ENCODE results near the gene INHBB. TPM values are rescaled to one million over a fixed set of nuclear protein-coding genes. Genes with fewer than 3 reads are reported as not detected.

INHBB gene
- total RNA-seq, 1 donor from 2014 or later: 1.0 TPM

DNA sequence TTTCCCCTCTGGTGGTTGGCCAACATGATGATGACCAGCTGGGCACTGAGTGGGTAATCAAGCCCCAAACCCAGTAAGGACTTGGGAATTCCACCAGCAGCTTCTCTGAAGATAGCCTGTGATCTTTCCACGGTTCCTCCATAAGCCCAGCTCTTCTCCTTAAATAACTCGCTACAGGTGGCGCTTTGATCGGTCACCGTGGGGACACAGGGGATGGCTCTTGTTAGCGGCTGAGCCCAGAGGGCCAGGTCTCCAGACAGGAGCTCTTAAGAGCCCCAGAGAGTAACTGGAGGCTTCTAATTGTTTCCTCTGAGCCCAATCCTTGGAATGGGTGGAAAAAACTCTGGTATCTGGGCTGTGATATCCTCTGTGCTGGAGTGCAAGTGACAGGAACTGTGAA, 13.6 kb upstream of the INHBB start:
- peaks cover 0 to 20% (median 7%) of the 10 kb centered on the region in 3 donors for H3K27me3 ChIP-seq (ENCODE audit: control insufficient read depth in 3 of 3, insufficient read depth in 3 of 3, low read length in 3 of 3)
- H3K9me3 ChIP-seq (ENCODE audit: control insufficient read depth in 3 of 3, low read length in 3 of 3): no peaks in the 10 kb centered on the region
- no peak overlapping the region for H3K27ac ChIP-seq (ENCODE audit: low read depth, low read length)
- H3K4me1 ChIP-seq (ENCODE audit: control insufficient read depth in 3 of 3, insufficient read depth in 3 of 3, low read length in 3 of 3): peaks cover 0 to 10% (median 0%) of the 10 kb centered on the region in 3 donors
- no peak overlapping the region for H3K9ac ChIP-seq (ENCODE audit: low read depth in 1 of 3, low read length in 3 of 3)
- H3K4me3 ChIP-seq (ENCODE audit: low read length in 3 of 3): no peak overlapping the region
- H3K36me3 ChIP-seq (ENCODE audit: control insufficient read depth in 3 of 3, insufficient read depth in 3 of 3, low read length in 3 of 3): no peaks in the 10 kb centered on the region

DNA sequence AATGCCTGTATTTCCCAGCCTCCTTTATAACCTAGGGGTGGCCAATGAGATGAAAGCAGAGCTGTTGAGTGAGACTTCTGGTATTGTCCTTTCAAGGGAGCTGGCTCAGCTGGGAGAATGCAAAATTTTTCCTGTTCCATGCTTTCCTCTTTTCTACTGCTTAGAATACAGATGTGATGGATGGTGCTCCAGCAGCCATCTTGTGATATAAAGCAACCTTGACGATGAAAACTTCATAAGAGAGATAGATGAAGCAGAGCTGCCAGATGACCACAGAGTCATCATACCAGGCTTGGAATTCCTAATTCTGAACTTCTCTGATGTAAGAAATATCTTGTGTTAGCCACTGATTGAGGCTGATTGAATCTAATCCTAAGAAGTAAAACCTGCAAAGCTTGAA, 11.9 kb upstream of the INHBB start:
- no peak overlapping the region for H3K4me3 ChIP-seq (ENCODE audit: low read length in 3 of 3)
- H3K27ac ChIP-seq (ENCODE audit: low read depth, low read length): no peak overlapping the region
- no peaks in the 10 kb centered on the region for H3K9me3 ChIP-seq (ENCODE audit: control insufficient read depth in 3 of 3, low read length in 3 of 3)
- peaks cover 0 to 20% (median 7%) of the 10 kb centered on the region in 3 donors for H3K27me3 ChIP-seq (ENCODE audit: control insufficient read depth in 3 of 3, insufficient read depth in 3 of 3, low read length in 3 of 3)
- peaks cover 0 to 10% (median 0%) of the 10 kb centered on the region in 3 donors for H3K4me1 ChIP-seq (ENCODE audit: control insufficient read depth in 3 of 3, insufficient read depth in 3 of 3, low read length in 3 of 3)
- H3K9ac ChIP-seq (ENCODE audit: low read depth in 1 of 3, low read length in 3 of 3): no peak overlapping the region
- no peaks in the 10 kb centered on the region for H3K36me3 ChIP-seq (ENCODE audit: control insufficient read depth in 3 of 3, insufficient read depth in 3 of 3, low read length in 3 of 3)

DNA sequence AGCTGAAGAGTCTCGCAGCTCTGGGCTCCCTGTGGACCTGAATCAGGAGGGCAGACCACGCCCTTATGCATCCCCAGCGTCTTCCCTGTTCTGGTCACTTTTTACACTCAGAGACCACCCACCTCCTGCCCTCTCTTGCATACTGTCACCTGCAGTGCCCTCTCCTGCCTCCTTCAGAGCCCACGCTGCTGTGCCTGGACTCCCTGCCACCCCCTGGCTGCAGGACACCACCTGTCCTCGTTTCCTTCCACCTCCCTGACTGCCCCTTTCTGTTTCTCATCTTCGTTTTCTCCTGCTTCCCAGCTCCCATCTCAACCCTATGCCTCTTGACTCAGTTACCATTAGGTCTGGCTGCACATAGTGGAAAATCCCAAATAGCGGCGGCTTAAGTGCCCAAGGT, 9.2 kb upstream of the INHBB start:
- H3K9me3 ChIP-seq (ENCODE audit: control insufficient read depth in 3 of 3, low read length in 3 of 3): no peaks in the 10 kb centered on the region
- H3K4me3 ChIP-seq (ENCODE audit: low read length in 3 of 3): no peak overlapping the region
- H3K9ac ChIP-seq (ENCODE audit: low read depth in 1 of 3, low read length in 3 of 3): no peak overlapping the region
- H3K36me3 ChIP-seq (ENCODE audit: control insufficient read depth in 3 of 3, insufficient read depth in 3 of 3, low read length in 3 of 3): no peaks in the 10 kb centered on the region
- H3K27me3 ChIP-seq (ENCODE audit: control insufficient read depth in 3 of 3, insufficient read depth in 3 of 3, low read length in 3 of 3): peaks cover 7 to 29% (median 22%) of the 10 kb centered on the region in 3 donors
- no peak overlapping the region for H3K27ac ChIP-seq (ENCODE audit: low read depth, low read length)
- no peaks in the 10 kb centered on the region for H3K4me1 ChIP-seq (ENCODE audit: control insufficient read depth in 3 of 3, insufficient read depth in 3 of 3, low read length in 3 of 3)

GRCh38 chr2:120338015-120338414, 7.9 kb upstream of the INHBB start:
- Histone ChIP-seq H3K4me1 (ENCODE audit: control insufficient read depth in 3 of 3, insufficient read depth in 3 of 3, low read length in 3 of 3) (peaks cover under 1 to 2% (median 1%) of the 10 kb centered on the region in 3 donors), H3K9ac (ENCODE audit: low read depth in 1 of 3, low read length in 3 of 3) (no peak overlapping the region), H3K27me3 (ENCODE audit: control insufficient read depth in 3 of 3, insufficient read depth in 3 of 3, low read length in 3 of 3) (peaks cover 18 to 41% (median 35%) of the 10 kb centered on the region in 3 donors), H3K27ac (ENCODE audit: low read depth, low read length) (no peak overlapping the region), H3K9me3 (ENCODE audit: control insufficient read depth in 3 of 3, low read length in 3 of 3) (no peaks in the 10 kb centered on the region), H3K4me3 (ENCODE audit: low read length in 3 of 3) (no peak overlapping the region), H3K36me3 (ENCODE audit: control insufficient read depth in 3 of 3, insufficient read depth in 3 of 3, low read length in 3 of 3) (no peaks in the 10 kb centered on the region)

GRCh38 chr2:120341977-120342376, 4.0 kb upstream of the INHBB start:
- H3K36me3 ChIP-seq (ENCODE audit: control insufficient read depth in 3 of 3, insufficient read depth in 3 of 3, low read length in 3 of 3): no peaks in the 10 kb centered on the region
- no peak overlapping the region for H3K9ac ChIP-seq (ENCODE audit: low read depth in 1 of 3, low read length in 3 of 3)
- no peak overlapping the region for H3K27ac ChIP-seq (ENCODE audit: low read depth, low read length)
- no peak overlapping the region for H3K4me3 ChIP-seq (ENCODE audit: low read length in 3 of 3)
- no peaks in the 10 kb centered on the region for H3K9me3 ChIP-seq (ENCODE audit: control insufficient read depth in 3 of 3, low read length in 3 of 3)
- H3K27me3 ChIP-seq (ENCODE audit: control insufficient read depth in 3 of 3, insufficient read depth in 3 of 3, low read length in 3 of 3): peaks cover 38 to 48% (median 42%) of the 10 kb centered on the region in 3 donors
- peaks cover 16 to 20% (median 20%) of the 10 kb centered on the region in 3 donors for H3K4me1 ChIP-seq (ENCODE audit: control insufficient read depth in 3 of 3, insufficient read depth in 3 of 3, low read length in 3 of 3)

GRCh38 chr2:120342446-120342845, 3.5 kb upstream of the INHBB start:
- no peaks in the 10 kb centered on the region for H3K36me3 ChIP-seq (ENCODE audit: control insufficient read depth in 3 of 3, insufficient read depth in 3 of 3, low read length in 3 of 3)
- H3K9ac ChIP-seq (ENCODE audit: low read depth in 1 of 3, low read length in 3 of 3): no peak overlapping the region
- no peaks in the 10 kb centered on the region for H3K9me3 ChIP-seq (ENCODE audit: control insufficient read depth in 3 of 3, low read length in 3 of 3)
- no peak overlapping the region for H3K4me3 ChIP-seq (ENCODE audit: low read length in 3 of 3)
- no peak overlapping the region for H3K27ac ChIP-seq (ENCODE audit: low read depth, low read length)
- H3K4me1 ChIP-seq (ENCODE audit: control insufficient read depth in 3 of 3, insufficient read depth in 3 of 3, low read length in 3 of 3): peaks cover 17 to 22% (median 21%) of the 10 kb centered on the region in 3 donors
- H3K27me3 ChIP-seq (ENCODE audit: control insufficient read depth in 3 of 3, insufficient read depth in 3 of 3, low read length in 3 of 3): peaks cover 39 to 50% (median 42%) of the 10 kb centered on the region in 3 donors

GRCh38 chr2:120343100-120343432, 2.9 kb upstream of the INHBB start:
- H3K4me3 ChIP-seq (ENCODE audit: low read length in 3 of 3): peak overlapping the region; percentile 29 to 48 (median 38)
- no peaks in the 10 kb centered on the region for H3K9me3 ChIP-seq (ENCODE audit: control insufficient read depth in 3 of 3, low read length in 3 of 3)
- H3K9ac ChIP-seq (ENCODE audit: low read depth in 1 of 3, low read length in 3 of 3): peak overlapping the region in 1 of 3 donors; percentile 33
- H3K27ac ChIP-seq (ENCODE audit: low read depth, low read length): no peak overlapping the region
- peaks cover 20 to 22% (median 21%) of the 10 kb centered on the region in 3 donors for H3K4me1 ChIP-seq (ENCODE audit: control insufficient read depth in 3 of 3, insufficient read depth in 3 of 3, low read length in 3 of 3)
- H3K36me3 ChIP-seq (ENCODE audit: control insufficient read depth in 3 of 3, insufficient read depth in 3 of 3, low read length in 3 of 3): no peaks in the 10 kb centered on the region
- peaks cover 39 to 54% (median 42%) of the 10 kb centered on the region in 3 donors for H3K27me3 ChIP-seq (ENCODE audit: control insufficient read depth in 3 of 3, insufficient read depth in 3 of 3, low read length in 3 of 3)

- Histone ChIP-seq H3K4me1 (ENCODE audit: control insufficient read depth in 3 of 3, insufficient read depth in 3 of 3, low read length in 3 of 3) (peaks cover 20 to 22% (median 21%) of the 10 kb centered on the region in 3 donors), H3K36me3 (ENCODE audit: control insufficient read depth in 3 of 3, insufficient read depth in 3 of 3, low read length in 3 of 3) (no peaks in the 10 kb centered on the region), H3K27me3 (ENCODE audit: control insufficient read depth in 3 of 3, insufficient read depth in 3 of 3, low read length in 3 of 3) (peaks cover 40 to 54% (median 42%) of the 10 kb centered on the region in 3 donors), H3K9ac (ENCODE audit: low read depth in 1 of 3, low read length in 3 of 3) (peak overlapping the region; percentile 46 to 60 (median 57)), H3K9me3 (ENCODE audit: control insufficient read depth in 3 of 3, low read length in 3 of 3) (no peaks in the 10 kb centered on the region), H3K4me3 (ENCODE audit: low read length in 3 of 3) (peak overlapping the region; percentile 38 to 52 (median 48)), H3K27ac (ENCODE audit: low read depth, low read length) (no peak overlapping the region)
Observed at GRCh38 chr2:120343433-120344105, 2.4 kb upstream of the INHBB start.

GRCh38 chr2:120344214-120344975, 1.5 kb upstream of the INHBB start:
- H3K4me1 ChIP-seq (ENCODE audit: control insufficient read depth in 3 of 3, insufficient read depth in 3 of 3, low read length in 3 of 3): peaks cover 20 to 22% (median 21%) of the 10 kb centered on the region in 3 donors
- H3K36me3 ChIP-seq (ENCODE audit: control insufficient read depth in 3 of 3, insufficient read depth in 3 of 3, low read length in 3 of 3): no peaks in the 10 kb centered on the region
- peak overlapping the region in 1 of 3 donors; percentile 64 for H3K9ac ChIP-seq (ENCODE audit: low read depth in 1 of 3, low read length in 3 of 3)
- peak overlapping the region in 2 of 3 donors; percentile 29 to 59 for H3K4me3 ChIP-seq (ENCODE audit: low read length in 3 of 3)
- H3K27ac ChIP-seq (ENCODE audit: low read depth, low read length): peak overlapping the region; percentile 25
- no peaks in the 10 kb centered on the region for H3K9me3 ChIP-seq (ENCODE audit: control insufficient read depth in 3 of 3, low read length in 3 of 3)
- peaks cover 47 to 61% (median 47%) of the 10 kb centered on the region in 3 donors for H3K27me3 ChIP-seq (ENCODE audit: control insufficient read depth in 3 of 3, insufficient read depth in 3 of 3, low read length in 3 of 3)

Measured in skeletal muscle tissue (tissue), 4 donors.